Measurements from ENCODE around the gene ZNFX1. TPM values are rescaled to one million over a fixed set of nuclear protein-coding genes. Genes with fewer than 3 reads are reported as not detected.
A peak's percentile ranks its signal among the peaks of the same experiment; 100 is the strongest.

The ZNFX1 gene
- total and polyA plus RNA-seq, 2 donors from 2014 or later, result 8.0 to 44.0 TPM

DNA sequence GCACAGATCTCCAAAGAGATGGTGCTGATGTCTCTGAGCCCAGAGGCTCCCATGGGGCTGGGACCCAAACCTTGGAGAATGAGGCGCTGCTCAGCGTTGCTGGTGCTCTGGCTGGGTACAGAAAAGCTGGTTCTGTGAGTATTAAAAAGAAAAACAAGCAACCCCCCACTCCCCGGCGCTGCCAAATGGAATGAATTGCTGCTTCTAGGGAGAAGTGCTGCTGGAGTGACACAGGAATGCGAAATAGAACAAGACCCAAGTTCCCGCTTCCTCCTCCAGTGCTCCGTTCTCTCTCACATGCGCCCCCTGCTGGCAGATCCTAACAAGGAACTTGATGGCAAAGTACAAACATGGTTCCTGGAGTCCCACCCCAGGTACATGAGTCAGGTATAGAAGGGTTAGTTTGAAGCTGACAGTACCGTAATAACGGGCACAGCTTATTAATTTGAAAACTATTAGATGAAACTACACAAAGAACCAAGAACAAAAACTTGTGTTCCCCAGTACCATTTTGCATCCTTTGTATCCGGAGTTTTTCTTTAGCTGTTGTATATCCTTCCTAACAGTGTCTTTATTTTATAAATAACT, 60.8 kb downstream of the ZNFX1 start:
- peak; percentile 81 for FAIRE-seq
- no peak overlapping the region for H3K4me3 ChIP-seq (ENCODE audit: low read length in 3 of 3)
- intact Hi-C loops (cut with DNase I), result loop anchor here (5.0 kb wide), 1 partner anchor 85 kb away; no protein-coding TSS in a partner anchor

GRCh38 chr20:49215232-49215631, 62.6 kb downstream of the ZNFX1 start:
- no peak overlapping the region for H3K27ac ChIP-seq (ENCODE audit: low read depth in 2 of 2, low read length in 2 of 2)
- H3K27me3 ChIP-seq (ENCODE audit: control insufficient read depth, insufficient read depth, low read length), result no peaks in the 10 kb centered on the region
- H3K4me3 ChIP-seq (ENCODE audit: low read length in 3 of 3), result no peak overlapping the region
- intact Hi-C loops (cut with DNase I), result loop anchor here (5.0 kb wide), 1 partner anchor 83 kb away; no protein-coding TSS in a partner anchor
- no peak for TF ChIP-seq CTCF (IDR thresholded peaks at IDR 0.05; ENCODE audit: borderline replicate concordance, extremely low read depth, insufficient read depth)
- FAIRE-seq (no peak), DNase-seq (no peak)
- peaks cover 0 to 5% (median 4%) of the 10 kb centered on the region in 3 donors for H3K4me1 ChIP-seq (ENCODE audit: control insufficient read depth in 2 of 3, insufficient read depth in 2 of 3, low read depth in 1 of 3, low read length in 3 of 3)
- no peak overlapping the region for H3K9ac ChIP-seq (ENCODE audit: low read length in 3 of 3)
- no peaks in the 10 kb centered on the region for H3K9me3 ChIP-seq (ENCODE audit: control insufficient read depth in 2 of 3, insufficient read depth in 1 of 3, low read length in 3 of 3)
- H3K36me3 ChIP-seq (ENCODE audit: control insufficient read depth in 2 of 3, insufficient read depth in 3 of 3, low read length in 3 of 3), result no peaks in the 10 kb centered on the region

More for the DNA sequence above, 60.8 kb downstream of the ZNFX1 start:
- Histone ChIP-seq H3K4me1 (ENCODE audit: control insufficient read depth in 2 of 3, insufficient read depth in 2 of 3, low read depth in 1 of 3, low read length in 3 of 3) (peaks cover 0 to 7% (median 6%) of the 10 kb centered on the region in 3 donors), H3K9ac (ENCODE audit: low read length in 3 of 3) (no peak overlapping the region), H3K27ac (ENCODE audit: low read depth in 2 of 2, low read length in 2 of 2) (no peak overlapping the region), H3K27me3 (ENCODE audit: control insufficient read depth, insufficient read depth, low read length) (no peaks in the 10 kb centered on the region), H3K36me3 (ENCODE audit: control insufficient read depth in 2 of 3, insufficient read depth in 3 of 3, low read length in 3 of 3) (peaks cover 0 to 7% (median 4%) of the 10 kb centered on the region in 3 donors), H3K9me3 (ENCODE audit: control insufficient read depth in 2 of 3, insufficient read depth in 1 of 3, low read length in 3 of 3) (no peaks in the 10 kb centered on the region)
- peak; percentile 94 for TF ChIP-seq CTCF (IDR thresholded peaks at IDR 0.05; ENCODE audit: borderline replicate concordance, extremely low read depth, insufficient read depth)
- DNase-seq, result peak; percentile 95 to 97 (median 95)

DNA sequence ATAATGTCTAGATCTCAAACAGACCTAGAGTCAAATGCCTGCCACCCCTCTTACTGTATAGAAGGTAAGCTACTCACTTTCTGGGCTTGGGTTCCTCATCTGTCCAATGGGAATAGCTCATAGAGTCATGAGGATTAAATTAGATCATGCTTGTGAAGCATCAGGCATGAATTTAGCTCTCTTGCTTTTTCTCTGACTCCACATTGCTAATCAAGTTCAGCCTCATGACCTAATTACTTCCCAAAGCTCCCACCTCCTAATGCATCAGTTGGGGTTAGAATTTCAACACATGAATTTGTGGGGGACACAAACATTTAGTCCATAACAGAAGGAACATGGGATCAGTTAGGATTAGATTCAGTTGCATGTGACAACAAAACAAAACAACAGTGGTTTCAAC, 63.3 kb downstream of the ZNFX1 start:
- Histone ChIP-seq H3K4me1 (ENCODE audit: control insufficient read depth in 2 of 3, insufficient read depth in 2 of 3, low read depth in 1 of 3, low read length in 3 of 3) (no peaks in the 10 kb centered on the region), H3K9me3 (ENCODE audit: control insufficient read depth in 2 of 3, insufficient read depth in 1 of 3, low read length in 3 of 3) (no peaks in the 10 kb centered on the region), H3K4me3 (ENCODE audit: low read length in 3 of 3) (no peak overlapping the region), H3K9ac (ENCODE audit: low read length in 3 of 3) (no peak overlapping the region), H3K36me3 (ENCODE audit: control insufficient read depth in 2 of 3, insufficient read depth in 3 of 3, low read length in 3 of 3) (no peaks in the 10 kb centered on the region), H3K27me3 (ENCODE audit: control insufficient read depth, insufficient read depth, low read length) (no peaks in the 10 kb centered on the region), H3K27ac (ENCODE audit: low read depth in 2 of 2, low read length in 2 of 2) (no peak overlapping the region)
- FAIRE-seq (no peak), DNase-seq (no peak)
- TF ChIP-seq CTCF (IDR thresholded peaks at IDR 0.05; ENCODE audit: borderline replicate concordance, extremely low read depth, insufficient read depth), result no peak
- intact Hi-C loops (cut with DNase I), result no loop called here

DNA sequence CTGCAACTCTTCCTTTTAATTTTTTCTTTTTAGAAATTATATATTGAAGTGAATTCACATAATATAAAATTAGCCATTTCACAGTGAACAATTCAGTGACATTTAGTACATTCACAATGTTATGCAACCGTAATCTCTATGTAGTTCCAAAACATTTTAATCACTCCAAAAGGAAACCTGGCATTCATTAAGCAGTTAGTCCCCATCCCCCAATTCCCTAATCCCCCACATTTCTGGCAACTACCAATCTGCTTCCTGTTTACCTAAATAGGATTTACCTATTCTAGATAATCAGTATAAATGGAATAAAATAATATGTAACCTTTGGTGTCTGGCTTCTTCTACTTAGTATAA, 67.1 kb downstream of the ZNFX1 start:
- H3K4me3 ChIP-seq (ENCODE audit: low read length in 3 of 3), result no peak overlapping the region
- no peaks in the 10 kb centered on the region for H3K4me1 ChIP-seq (ENCODE audit: control insufficient read depth in 2 of 3, insufficient read depth in 2 of 3, low read depth in 1 of 3, low read length in 3 of 3)
- no peak for TF ChIP-seq CTCF (IDR thresholded peaks at IDR 0.05; ENCODE audit: borderline replicate concordance, extremely low read depth, insufficient read depth)
- no peaks in the 10 kb centered on the region for H3K9me3 ChIP-seq (ENCODE audit: control insufficient read depth in 2 of 3, insufficient read depth in 1 of 3, low read length in 3 of 3)
- FAIRE-seq (no peak), DNase-seq (no peak)
- H3K27me3 ChIP-seq (ENCODE audit: control insufficient read depth, insufficient read depth, low read length), result no peaks in the 10 kb centered on the region
- no peak overlapping the region for H3K27ac ChIP-seq (ENCODE audit: low read depth in 2 of 2, low read length in 2 of 2)
- intact Hi-C loops (cut with DNase I), result no loop called here
- no peak overlapping the region for H3K9ac ChIP-seq (ENCODE audit: low read length in 3 of 3)
- no peaks in the 10 kb centered on the region for H3K36me3 ChIP-seq (ENCODE audit: control insufficient read depth in 2 of 3, insufficient read depth in 3 of 3, low read length in 3 of 3)
